Gastroesophageal sphincter (tissue), 3 donors: ENCODE measurements around the gene CYTH1.

Source experiments
- CTCF ChIP-seq, 4 experiments: fragments of 200-600 bp in 2 of 4; fragments of 450-650 bp in 2 of 4; sonication (generic) in 1 of 4; IDR thresholded peaks; one replicate each; pipeline ENCODE4 v1.5.1; 2017 to 2019; ENCODE audit warnings: antibody characterized with exemption in 4 of 4, mild to moderate bottlenecking in 2 of 4, moderate library complexity in 2 of 4
- EP300 ChIP-seq: sonication (generic); formaldehyde crosslinking; IDR thresholded peaks from one replicate; pipeline ENCODE4 v1.6.1; 2017; ENCODE audit warnings: antibody characterized with exemption, mild to moderate bottlenecking
- POLR2A ChIP-seq, 2 donors: fragments of 450-650 bp; IDR thresholded peaks; one replicate each; pipeline ENCODE4 v1.6.1; 2017; ENCODE audit warnings: antibody characterized with exemption in 2 of 2, mild to moderate bottlenecking in 2 of 2, moderate library complexity in 1 of 2
- POLR2AphosphoS5 ChIP-seq: sonication (generic); formaldehyde crosslinking; IDR thresholded peaks from one replicate; pipeline ENCODE4 v1.6.1; 2017; ENCODE audit warnings: antibody characterized with exemption

- TF ChIP-seq CTCF (IDR thresholded peaks at IDR 0.05) = no peak
- TF ChIP-seq EP300 = no peak
- TF ChIP-seq POLR2A (IDR thresholded peaks at IDR 0.05) = no peak
- no peak for TF ChIP-seq POLR2AphosphoS5
These were observed 47.1 kb downstream of the CYTH1 start for GRCh38 chr17:78734793-78735641.
